Activated naive CD8-positive, alpha-beta T cell treated with anti-CD3 and anti-CD28 coated beads, Interleukin-2, amount 10 ng/mL, durations not matched to agents 7 days and 5 days (primary cell): ENCODE data around the gene GPER1. TPM values are rescaled to one million over a fixed set of nuclear protein-coding genes. Genes with fewer than 3 reads are reported as not detected.

Experiments
- ATAC-seq: fragments of 150-1000 bp; cut with Tn5 transposase; one replicate; pipeline ENCODE4 v1.10.0; 2021; ENCODE audit warnings: low read depth, moderate library complexity
- POLR2A ChIA-PET: fragments of 350-600 bp; sonication (Branson Sonifier 250); formaldehyde crosslinking; loops from one replicate; lab custom pipeline; 2021; ENCODE audit warnings: antibody characterized with exemption; lab: Charles Lee
- DNase-seq: peaks from one replicate; pipeline ENCODE4 v3.0.0; 2021
- H3K27ac Mint-ChIP-seq: one replicate; pipeline ENCODE4 v1.8.0; 2022; ENCODE audit warnings: mild to moderate bottlenecking, mixed read lengths
- H3K27me3 Mint-ChIP-seq: one replicate; pipeline ENCODE4 v1.8.0; 2022; ENCODE audit warnings: mild to moderate bottlenecking, moderate library complexity, mixed read lengths
- H3K36me3 Mint-ChIP-seq: one replicate; pipeline ENCODE4 v1.8.0; 2021; ENCODE audit warnings: mild to moderate bottlenecking, mixed read lengths
- H3K4me1 Mint-ChIP-seq: one replicate; pipeline ENCODE4 v1.8.0; 2021; ENCODE audit warnings: mixed read lengths
- H3K4me3 Mint-ChIP-seq: one replicate; pipeline ENCODE4 v1.8.0; 2022; ENCODE audit warnings: mild to moderate bottlenecking, moderate library complexity, mixed read lengths
- H3K9me3 Mint-ChIP-seq: one replicate; pipeline ENCODE4 v1.8.0; 2021; ENCODE audit warnings: mixed read lengths
- total RNA-seq, 2 experiments: library from RNA; stranded (reverse); gene quantifications; one replicate each; pipeline ENCODE4 v1.2.3, GENCODE V29; 2021

GPER1 gene
- total RNA-seq, 2 experiments from 2014 or later: 0.19 to 0.26 TPM

- Mint-ChIP-seq H3K4me1 (peaks cover 11% of the 10 kb centered on the region), H3K4me3 (no peak overlapping the region), H3K27ac (no peak overlapping the region), H3K9me3 (no peaks in the 10 kb centered on the region), H3K27me3 (no peaks in the 10 kb centered on the region), H3K36me3 (peaks cover 3% of the 10 kb centered on the region)
- POLR2A ChIA-PET: no interaction called here
- DNase-seq (no peak), ATAC-seq (no peak)
These were observed 34.2 kb downstream of the GPER1 start for GRCh38 chr7:1121886-1122831.

- H3K36me3 Mint-ChIP-seq: no peaks in the 10 kb centered on the region
- H3K4me1 Mint-ChIP-seq: peaks cover 9% of the 10 kb centered on the region
- no peaks in the 10 kb centered on the region for H3K27me3 Mint-ChIP-seq
- ATAC-seq: no peak
- POLR2A ChIA-PET: no interaction called here
- no peak overlapping the region for H3K27ac Mint-ChIP-seq
- no peak overlapping the region for H3K4me3 Mint-ChIP-seq
- no peak for DNase-seq
- no peaks in the 10 kb centered on the region for H3K9me3 Mint-ChIP-seq
These were observed 35.1 kb downstream of the GPER1 start for GRCh38 chr7:1122832-1123501.

DNA sequence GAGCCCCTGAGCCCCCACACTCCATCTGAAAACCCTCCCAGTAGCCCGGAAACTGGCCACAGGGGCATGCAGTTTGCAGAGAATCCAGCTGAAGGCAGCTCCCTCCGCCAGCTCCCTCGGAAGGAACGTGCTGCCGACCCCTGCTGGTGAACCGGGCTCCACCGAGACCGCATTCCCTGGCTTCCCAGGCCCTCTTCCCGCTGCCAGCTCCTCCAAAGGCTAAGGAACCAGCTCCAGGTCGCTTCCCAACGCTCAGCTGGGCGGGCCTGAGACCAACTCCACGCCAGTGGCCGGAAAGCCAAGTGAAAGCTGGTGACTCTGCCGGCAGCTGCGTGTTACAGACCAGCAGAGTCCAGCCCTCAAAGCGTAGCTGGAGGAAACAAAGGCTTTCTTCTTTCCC lies 35.8 kb downstream of the GPER1 start:
- no peak overlapping the region for H3K4me3 Mint-ChIP-seq
- no peak for ATAC-seq
- no peak for DNase-seq

GRCh38 chr7:1124164-1124563 lies 36.3 kb downstream of the GPER1 start:
- ATAC-seq: no peak
- H3K9me3 Mint-ChIP-seq: no peaks in the 10 kb centered on the region
- no peak overlapping the region for H3K4me3 Mint-ChIP-seq
- no peaks in the 10 kb centered on the region for H3K36me3 Mint-ChIP-seq
- no peaks in the 10 kb centered on the region for H3K27me3 Mint-ChIP-seq
- no peak for DNase-seq
- peaks cover 4% of the 10 kb centered on the region for H3K4me1 Mint-ChIP-seq
- H3K27ac Mint-ChIP-seq: no peak overlapping the region
- POLR2A ChIA-PET: no interaction called here

More for the DNA sequence above, 35.8 kb downstream of the GPER1 start:
- H3K9me3 Mint-ChIP-seq: no peaks in the 10 kb centered on the region
- no peaks in the 10 kb centered on the region for H3K27me3 Mint-ChIP-seq
- POLR2A ChIA-PET: no interaction called here
- no peaks in the 10 kb centered on the region for H3K36me3 Mint-ChIP-seq
- peaks cover 6% of the 10 kb centered on the region for H3K4me1 Mint-ChIP-seq
- no peak overlapping the region for H3K27ac Mint-ChIP-seq

DNA sequence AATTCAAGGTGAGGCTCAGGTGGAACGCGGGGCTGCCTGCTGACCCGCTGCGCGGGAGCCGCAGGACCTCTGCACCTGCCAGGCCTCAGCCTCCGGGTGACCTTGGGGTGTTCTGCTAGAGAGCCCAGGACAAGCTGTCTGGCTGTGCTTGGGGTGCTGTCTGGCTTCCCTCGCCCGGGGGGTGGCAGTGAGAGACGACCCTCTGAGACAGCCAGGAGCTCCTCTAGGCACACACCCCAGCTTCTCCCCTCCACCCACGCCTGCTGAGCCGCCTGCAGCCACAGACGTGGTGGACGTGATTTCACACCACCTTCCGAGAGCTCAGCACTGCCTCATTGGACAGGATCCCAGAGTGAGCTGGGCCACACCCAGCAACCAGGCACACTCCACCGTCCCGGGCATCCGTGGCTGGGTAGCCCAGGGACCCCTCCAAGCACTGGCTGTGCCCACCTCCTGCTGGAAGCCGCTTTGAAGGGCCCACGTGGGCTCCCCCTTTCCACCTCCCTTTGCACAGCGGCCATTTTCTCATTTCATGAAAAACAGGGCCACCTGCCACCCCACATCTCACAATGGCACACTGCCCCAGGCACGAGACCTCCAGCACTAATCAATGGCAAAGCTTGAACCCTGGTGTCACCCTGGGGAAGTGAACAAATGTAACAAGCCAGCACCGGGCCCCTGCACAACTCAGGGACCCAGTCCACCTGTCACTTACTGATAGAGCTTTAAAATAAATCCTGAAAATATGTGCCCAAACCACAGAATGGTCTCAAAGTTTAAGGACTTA lies 37.1 kb downstream of the GPER1 start:
- no peak for DNase-seq
- no peaks in the 10 kb centered on the region for H3K4me1 Mint-ChIP-seq
- no peaks in the 10 kb centered on the region for H3K27me3 Mint-ChIP-seq
- POLR2A ChIA-PET: no interaction called here
- no peak overlapping the region for H3K27ac Mint-ChIP-seq
- no peaks in the 10 kb centered on the region for H3K9me3 Mint-ChIP-seq
- no peak for ATAC-seq
- H3K4me3 Mint-ChIP-seq: no peak overlapping the region
- no peaks in the 10 kb centered on the region for H3K36me3 Mint-ChIP-seq

- POLR2A ChIA-PET: no interaction called here
- no peak overlapping the region for H3K4me3 Mint-ChIP-seq
- ATAC-seq: no peak
- no peaks in the 10 kb centered on the region for H3K36me3 Mint-ChIP-seq
- DNase-seq: no peak
- H3K27me3 Mint-ChIP-seq: no peaks in the 10 kb centered on the region
- no peaks in the 10 kb centered on the region for H3K9me3 Mint-ChIP-seq
- no peaks in the 10 kb centered on the region for H3K4me1 Mint-ChIP-seq
- H3K27ac Mint-ChIP-seq: no peak overlapping the region
These were observed 37.7 kb downstream of the GPER1 start for GRCh38 chr7:1125603-1125969.

DNA sequence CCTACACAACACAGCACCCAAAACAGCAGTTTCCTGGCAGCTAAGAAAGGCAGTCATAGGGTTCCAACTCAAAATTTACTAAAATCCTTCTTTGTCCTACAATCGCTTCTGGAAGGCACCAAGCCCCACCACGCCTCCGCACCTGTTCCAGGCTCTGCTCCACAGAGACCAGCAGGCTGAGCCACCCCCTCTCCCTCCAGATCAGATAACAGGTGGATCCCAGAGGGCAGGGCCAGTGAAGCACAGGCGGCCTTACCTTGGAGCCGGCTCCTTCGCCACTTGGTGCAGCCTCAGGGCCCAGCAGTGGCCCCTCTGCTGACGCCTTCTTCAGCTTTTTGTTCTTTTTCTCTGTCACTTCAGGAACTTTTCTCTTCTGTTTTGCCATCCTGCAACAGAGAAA lies 39.1 kb downstream of the GPER1 start:
- no peak for DNase-seq

DNA sequence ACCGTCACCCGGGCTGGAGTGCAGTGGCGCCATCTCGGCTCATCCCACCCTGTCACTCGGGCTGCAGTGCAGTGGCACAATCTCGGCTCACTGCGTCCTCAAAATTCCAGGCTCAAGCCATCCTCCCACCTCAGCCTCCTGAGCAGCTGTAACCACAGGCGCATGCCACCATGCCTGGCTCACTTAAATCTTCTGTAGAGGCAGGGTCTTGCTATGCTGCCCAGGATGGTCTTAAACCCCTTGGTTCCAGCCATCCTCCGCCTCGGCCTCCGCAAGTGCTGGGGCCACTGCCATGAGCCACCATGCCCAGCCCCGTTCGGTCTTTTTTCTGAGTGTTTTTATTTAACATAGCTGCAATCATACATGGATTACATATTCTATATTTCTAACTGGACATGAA lies 41.5 kb downstream of the GPER1 start:
- Mint-ChIP-seq H3K36me3 (peaks cover 4% of the 10 kb centered on the region), H3K27me3 (no peaks in the 10 kb centered on the region), H3K9me3 (no peaks in the 10 kb centered on the region), H3K4me1 (no peaks in the 10 kb centered on the region), H3K4me3 (no peak overlapping the region), H3K27ac (no peak overlapping the region)
- POLR2A ChIA-PET: no interaction called here
- ATAC-seq: no peak
- no peak for DNase-seq

More for the DNA sequence above, 39.1 kb downstream of the GPER1 start:
- no peak overlapping the region for H3K27ac Mint-ChIP-seq
- H3K4me3 Mint-ChIP-seq: no peak overlapping the region
- peaks cover 4% of the 10 kb centered on the region for H3K36me3 Mint-ChIP-seq
- POLR2A ChIA-PET: no interaction called here
- no peaks in the 10 kb centered on the region for H3K4me1 Mint-ChIP-seq
- H3K27me3 Mint-ChIP-seq: no peaks in the 10 kb centered on the region
- no peak for ATAC-seq
- no peaks in the 10 kb centered on the region for H3K9me3 Mint-ChIP-seq

DNA sequence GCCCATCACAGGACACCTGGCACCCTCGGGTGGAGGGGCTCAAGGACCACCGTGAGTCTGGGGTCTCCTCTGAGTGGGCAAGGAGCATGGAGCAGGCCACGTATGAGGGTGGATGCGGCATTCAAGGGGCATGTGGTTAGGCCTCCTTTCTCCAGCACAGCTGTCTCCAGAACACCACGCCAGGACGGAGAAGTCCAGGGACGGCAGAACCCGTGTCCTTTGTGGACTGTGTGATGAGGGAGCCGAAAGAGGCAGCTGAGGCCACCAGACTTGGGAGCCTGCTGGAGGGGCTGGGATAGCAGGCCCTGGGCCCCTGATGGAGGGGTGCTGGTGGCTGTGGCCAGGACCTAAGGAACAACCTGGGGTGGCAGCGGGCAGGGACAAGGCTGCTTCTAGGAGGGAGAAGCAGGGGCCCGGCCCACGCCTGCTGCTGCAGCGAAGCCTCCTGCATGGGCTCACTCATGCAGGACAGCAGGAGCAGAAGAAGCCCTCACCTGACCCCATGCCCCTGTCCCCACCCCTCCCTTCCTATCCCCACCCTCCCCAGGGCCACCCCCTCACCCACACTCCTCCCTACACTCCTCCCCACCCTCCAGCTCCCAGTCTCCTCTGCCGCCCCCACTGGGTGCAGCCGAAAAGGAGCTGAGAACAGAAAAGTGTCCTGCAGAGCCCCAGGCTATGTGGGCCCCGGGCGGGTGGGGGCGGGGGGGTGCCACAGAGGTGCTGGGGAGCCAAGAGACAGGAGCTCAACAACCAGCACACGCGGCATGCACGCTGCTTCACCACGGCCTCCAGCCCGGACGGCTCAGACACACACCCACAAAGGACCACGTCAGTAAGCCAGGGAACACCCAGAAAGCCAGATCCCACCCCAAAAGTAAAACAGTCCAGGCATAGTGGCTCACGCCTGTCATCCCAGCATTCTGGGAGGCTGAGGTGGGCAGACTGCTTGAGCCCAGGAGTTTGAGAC lies 42.4 kb downstream of the GPER1 start:
- POLR2A ChIA-PET: no interaction called here
- no peak for DNase-seq
- peaks cover 8% of the 10 kb centered on the region for H3K36me3 Mint-ChIP-seq
- H3K27me3 Mint-ChIP-seq: no peaks in the 10 kb centered on the region
- peaks cover under 1% of the 10 kb centered on the region for H3K4me1 Mint-ChIP-seq
- H3K27ac Mint-ChIP-seq: no peak overlapping the region
- H3K9me3 Mint-ChIP-seq: no peaks in the 10 kb centered on the region
- H3K4me3 Mint-ChIP-seq: no peak overlapping the region
- ATAC-seq: no peak

GRCh38 chr7:1131471-1132265 lies 43.8 kb downstream of the GPER1 start:
- H3K27me3 Mint-ChIP-seq: no peaks in the 10 kb centered on the region
- POLR2A ChIA-PET: no interaction called here
- H3K4me1 Mint-ChIP-seq: peaks cover 4% of the 10 kb centered on the region
- no peaks in the 10 kb centered on the region for H3K9me3 Mint-ChIP-seq
- ATAC-seq (no peak), DNase-seq (no peak)
- H3K36me3 Mint-ChIP-seq: peaks cover 8% of the 10 kb centered on the region
- H3K4me3 Mint-ChIP-seq: no peak overlapping the region
- no peak overlapping the region for H3K27ac Mint-ChIP-seq

GRCh38 chr7:1134951-1135350 lies 47.0 kb downstream of the GPER1 start:
- Mint-ChIP-seq H3K4me3 (no peak overlapping the region), H3K9me3 (no peaks in the 10 kb centered on the region), H3K27me3 (no peaks in the 10 kb centered on the region), H3K27ac (no peak overlapping the region), H3K4me1 (peaks cover 12% of the 10 kb centered on the region), H3K36me3 (peaks cover 8% of the 10 kb centered on the region)
- ATAC-seq (no peak), DNase-seq (no peak)
- POLR2A ChIA-PET: no interaction called here
